ENCODE data around the gene NEK10. TPM values are rescaled to one million over a fixed set of nuclear protein-coding genes. Genes with fewer than 3 reads are reported as not detected.

NEK10 gene
- total and polyA plus RNA-seq, 5 donors: 3.1 to 16.9 (median 9.5) TPM

- H3K9me3 ChIP-seq (ENCODE audit: control insufficient read depth, low read length): no peaks in the 10 kb centered on the region
- DNase-seq (no peak), ATAC-seq (no peak)
- intact Hi-C loops (cut with DNase I): no loop called here
- H3K4me3 ChIP-seq (ENCODE audit: low read length): no peak overlapping the region
- 64% methylated on average over 1 of the region's 1 CpG for WGBS
- H3K27ac ChIP-seq (ENCODE audit: low read length): no peak overlapping the region
- H3K4me1 ChIP-seq (ENCODE audit: control insufficient read depth, insufficient read depth, low read length): no peaks in the 10 kb centered on the region
- H3K27me3 ChIP-seq (ENCODE audit: control insufficient read depth, insufficient read depth): no peaks in the 10 kb centered on the region
Observed at GRCh38 chr3:27097182-27097581, 272.0 kb downstream of the NEK10 start.

GRCh38 chr3:27095553-27096222, 273.5 kb downstream of the NEK10 start:
- Histone ChIP-seq H3K9me3 (ENCODE audit: control insufficient read depth, low read length) (no peaks in the 10 kb centered on the region), H3K4me1 (ENCODE audit: control insufficient read depth, insufficient read depth, low read length) (no peaks in the 10 kb centered on the region), H3K27ac (ENCODE audit: low read length) (no peak overlapping the region), H3K27me3 (ENCODE audit: control insufficient read depth, insufficient read depth) (no peaks in the 10 kb centered on the region), H3K4me3 (ENCODE audit: low read length) (no peak overlapping the region)
- ATAC-seq (no peak), DNase-seq (no peak)
- WGBS: 23% methylated on average over 2 of the region's 2 CpGs
- intact Hi-C loops (cut with DNase I): no loop called here

- Histone ChIP-seq H3K4me1 (ENCODE audit: control insufficient read depth, insufficient read depth, low read length) (no peaks in the 10 kb centered on the region), H3K27ac (ENCODE audit: low read length) (no peak overlapping the region), H3K4me3 (ENCODE audit: low read length) (no peak overlapping the region), H3K27me3 (ENCODE audit: control insufficient read depth, insufficient read depth) (no peaks in the 10 kb centered on the region), H3K9me3 (ENCODE audit: control insufficient read depth, low read length) (no peaks in the 10 kb centered on the region)
- DNase-seq: no peak
- no peak for ATAC-seq
- intact Hi-C loops (cut with DNase I): no loop called here
- WGBS: 31% methylated on average over 4 of the region's 4 CpGs
Observed at GRCh38 chr3:27094721-27095120, 274.5 kb downstream of the NEK10 start.

DNA sequence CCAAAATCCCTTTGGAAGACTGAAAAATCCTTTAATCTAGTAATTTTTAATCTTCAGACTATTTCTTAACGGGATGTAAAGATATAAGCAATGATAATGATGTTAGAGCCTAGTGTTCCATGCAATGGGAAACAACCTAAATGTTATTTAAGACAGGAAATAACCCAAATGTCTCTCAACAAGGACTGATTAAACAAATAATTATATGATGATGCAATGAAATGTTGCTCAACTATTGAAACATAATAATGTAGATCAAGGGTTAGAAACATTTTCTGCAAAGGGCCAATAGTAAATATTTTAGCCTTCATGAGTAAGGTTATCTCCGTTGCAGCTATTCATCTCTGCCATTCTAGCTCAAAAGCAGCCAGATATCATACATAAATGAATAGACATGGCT, 275.4 kb downstream of the NEK10 start:
- DNase-seq (no peak), ATAC-seq (no peak)
- intact Hi-C loops (cut with DNase I): no loop called here
- Histone ChIP-seq H3K9me3 (ENCODE audit: control insufficient read depth, low read length) (no peaks in the 10 kb centered on the region), H3K27ac (ENCODE audit: low read length) (no peak overlapping the region), H3K4me1 (ENCODE audit: control insufficient read depth, insufficient read depth, low read length) (peaks cover under 1% of the 10 kb centered on the region), H3K27me3 (ENCODE audit: control insufficient read depth, insufficient read depth) (no peaks in the 10 kb centered on the region), H3K4me3 (ENCODE audit: low read length) (no peak overlapping the region)
- 36% methylated on average over 2 of the region's 2 CpGs for WGBS

- 35% methylated on average over 6 of the region's 6 CpGs for WGBS
- no peak for ATAC-seq
Observed at GRCh38 chr3:27090275-27091041, 278.7 kb downstream of the NEK10 start.

GRCh38 chr3:27089645-27090044, 279.5 kb downstream of the NEK10 start:
- no peaks in the 10 kb centered on the region for H3K27me3 ChIP-seq (ENCODE audit: control insufficient read depth, insufficient read depth)
- H3K4me1 ChIP-seq (ENCODE audit: control insufficient read depth, insufficient read depth, low read length): peaks cover 2% of the 10 kb centered on the region
- DNase-seq (no peak), ATAC-seq (no peak)
- H3K4me3 ChIP-seq (ENCODE audit: low read length): no peak overlapping the region
- intact Hi-C loops (cut with DNase I): no loop called here
- whole genome bisulfite sequencing: 55% methylated on average over 1 of the region's 1 CpG
- H3K27ac ChIP-seq (ENCODE audit: low read length): no peak overlapping the region
- H3K9me3 ChIP-seq (ENCODE audit: control insufficient read depth, low read length): no peaks in the 10 kb centered on the region

More at GRCh38 chr3:27090275-27091041, 278.7 kb downstream of the NEK10 start:
- Histone ChIP-seq H3K27me3 (ENCODE audit: control insufficient read depth, insufficient read depth) (no peaks in the 10 kb centered on the region), H3K9me3 (ENCODE audit: control insufficient read depth, low read length) (no peaks in the 10 kb centered on the region), H3K27ac (ENCODE audit: low read length) (no peak overlapping the region), H3K4me3 (ENCODE audit: low read length) (no peak overlapping the region), H3K4me1 (ENCODE audit: control insufficient read depth, insufficient read depth, low read length) (peaks cover 2% of the 10 kb centered on the region)
- intact Hi-C loops (cut with DNase I): no loop called here
- DNase-seq: peak in 1 of 3 donors; percentile 29

DNA sequence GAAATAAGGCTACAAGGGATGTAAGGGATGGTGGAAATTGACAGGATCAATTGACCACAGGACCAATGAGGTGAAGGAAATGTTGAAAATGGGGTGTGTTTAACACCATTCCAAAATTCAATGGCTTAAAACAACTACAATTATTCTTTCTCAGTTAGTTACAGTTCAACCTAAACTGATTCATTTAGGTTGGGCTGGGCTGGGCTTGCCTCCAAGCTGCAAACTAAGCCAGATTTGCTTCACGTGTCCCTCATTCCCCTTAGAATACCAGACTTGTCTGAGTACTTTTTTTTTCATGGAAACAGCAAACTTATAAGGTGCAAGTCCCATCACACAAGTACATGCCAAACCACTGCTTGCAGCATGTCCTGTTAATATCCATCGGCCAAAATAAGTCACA, 280.1 kb downstream of the NEK10 start:
- Histone ChIP-seq H3K27me3 (ENCODE audit: control insufficient read depth, insufficient read depth) (no peaks in the 10 kb centered on the region), H3K9me3 (ENCODE audit: control insufficient read depth, low read length) (no peaks in the 10 kb centered on the region), H3K4me1 (ENCODE audit: control insufficient read depth, insufficient read depth, low read length) (peaks cover 2% of the 10 kb centered on the region), H3K4me3 (ENCODE audit: low read length) (no peak overlapping the region), H3K27ac (ENCODE audit: low read length) (no peak overlapping the region)
- WGBS: 37% methylated on average over 2 of the region's 2 CpGs
- DNase-seq (peak in 2 of 3 donors; percentile 38 to 51), ATAC-seq (no peak)
- intact Hi-C loops (cut with DNase I): no loop called here

DNA sequence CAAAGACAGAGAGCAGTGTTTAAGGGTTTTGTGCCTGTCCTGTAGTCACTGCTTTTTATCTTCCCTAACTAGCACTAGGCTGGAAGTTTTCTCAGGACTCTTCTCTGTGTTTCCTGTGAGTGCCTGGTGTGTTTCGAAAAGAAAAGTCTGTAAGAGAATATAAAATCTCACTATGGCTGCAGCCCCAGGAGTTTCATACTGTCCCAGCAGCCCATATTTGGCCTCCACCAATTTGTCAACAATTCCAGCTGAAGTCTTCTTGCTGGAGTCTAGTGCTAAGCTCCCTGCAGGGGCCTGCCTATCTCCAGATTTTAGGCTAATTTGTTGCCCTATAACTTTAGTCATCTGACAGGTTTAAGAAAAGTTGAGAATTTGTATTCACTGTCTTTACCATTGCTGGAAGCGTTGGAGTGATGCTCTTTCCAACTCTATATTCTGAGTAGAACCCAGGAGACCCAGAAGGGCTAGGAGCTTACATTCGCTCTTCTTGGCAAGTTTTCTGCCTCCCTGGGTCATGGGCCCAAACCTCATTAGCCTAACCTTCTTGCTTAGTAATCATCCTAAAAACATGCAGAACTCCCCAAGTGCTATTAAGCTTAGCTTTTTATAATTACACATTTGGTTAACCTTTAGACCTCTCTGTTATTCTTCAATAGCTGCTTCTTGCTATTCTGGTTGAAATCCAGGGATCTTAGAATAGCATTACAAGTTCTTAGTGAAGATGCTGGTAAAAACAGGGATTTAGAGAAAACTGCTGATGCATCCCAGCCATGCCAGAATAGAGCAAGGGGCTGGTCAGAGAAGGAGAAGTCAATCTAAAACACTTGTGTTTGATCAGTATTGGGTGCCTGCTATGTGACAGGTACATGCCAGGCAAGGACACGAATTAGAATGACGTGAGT, 283.1 kb downstream of the NEK10 start:
- DNase-seq (no peak), ATAC-seq (no peak)
- WGBS: 71% methylated on average over 5 of the region's 5 CpGs
- no peak overlapping the region for H3K27ac ChIP-seq (ENCODE audit: low read length)
- no peaks in the 10 kb centered on the region for H3K27me3 ChIP-seq (ENCODE audit: control insufficient read depth, insufficient read depth)
- intact Hi-C loops (cut with DNase I): no loop called here
- H3K9me3 ChIP-seq (ENCODE audit: control insufficient read depth, low read length): no peaks in the 10 kb centered on the region
- H3K4me3 ChIP-seq (ENCODE audit: low read length): no peak overlapping the region
- H3K4me1 ChIP-seq (ENCODE audit: control insufficient read depth, insufficient read depth, low read length): peaks cover 2% of the 10 kb centered on the region

GRCh38 chr3:27081992-27082607, 287.1 kb downstream of the NEK10 start:
- Histone ChIP-seq H3K27me3 (ENCODE audit: control insufficient read depth, insufficient read depth) (no peaks in the 10 kb centered on the region), H3K9me3 (ENCODE audit: control insufficient read depth, low read length) (no peaks in the 10 kb centered on the region), H3K4me1 (ENCODE audit: control insufficient read depth, insufficient read depth, low read length) (peaks cover 2% of the 10 kb centered on the region), H3K4me3 (ENCODE audit: low read length) (no peak overlapping the region), H3K27ac (ENCODE audit: low read length) (no peak overlapping the region)
- DNase-seq: no peak
- ATAC-seq: no peak
- intact Hi-C loops (cut with DNase I): no loop called here
- WGBS: 55% methylated on average over 2 of the region's 2 CpGs

GRCh38 chr3:27081566-27081965, 287.6 kb downstream of the NEK10 start:
- no peaks in the 10 kb centered on the region for H3K9me3 ChIP-seq (ENCODE audit: control insufficient read depth, low read length)
- no peak for ATAC-seq
- H3K27me3 ChIP-seq (ENCODE audit: control insufficient read depth, insufficient read depth): no peaks in the 10 kb centered on the region
- no peak overlapping the region for H3K27ac ChIP-seq (ENCODE audit: low read length)
- no peak overlapping the region for H3K4me3 ChIP-seq (ENCODE audit: low read length)
- intact Hi-C loops (cut with DNase I): no loop called here
- DNase-seq: no peak
- H3K4me1 ChIP-seq (ENCODE audit: control insufficient read depth, insufficient read depth, low read length): peaks cover 2% of the 10 kb centered on the region
- 82% methylated on average over 5 of the region's 5 CpGs for WGBS

GRCh38 chr3:27080258-27080525, 289.0 kb downstream of the NEK10 start:
- no peak for DNase-seq
- WGBS: 80% methylated on average over 2 of the region's 2 CpGs
- no peaks in the 10 kb centered on the region for H3K27me3 ChIP-seq (ENCODE audit: control insufficient read depth, insufficient read depth)
- H3K4me3 ChIP-seq (ENCODE audit: low read length): no peak overlapping the region
- H3K9me3 ChIP-seq (ENCODE audit: control insufficient read depth, low read length): no peaks in the 10 kb centered on the region
- no peak for ATAC-seq
- H3K27ac ChIP-seq (ENCODE audit: low read length): no peak overlapping the region
- intact Hi-C loops (cut with DNase I): no loop called here
- peaks cover 2% of the 10 kb centered on the region for H3K4me1 ChIP-seq (ENCODE audit: control insufficient read depth, insufficient read depth, low read length)

All from right cardiac atrium (tissue), 5 donors.